ENCODE measurements around the gene DAGLA. TPM values are rescaled to one million over a fixed set of nuclear protein-coding genes. Genes with fewer than 3 reads are reported as not detected.

Gene DAGLA
- total RNA-seq, 1 experiment from 2014 or later: 3.1 TPM

- no peak for ATAC-seq
- ChIA-PET CTCF (interaction anchor here (0.6 to 4.8 kb wide), 8 partner anchors 14 to 89 kb away, joined by 4 to 26 read pairs (median 4); no protein-coding TSS in a partner anchor), POLR2A (no interaction called here)
- no peak for DNase-seq (ENCODE audit: low spot score)
- TF ChIP-seq MYBL2 (CRISPR knock-in tag; IDR thresholded peaks at IDR 0.05) (no peak), FOXP4 (CRISPR knock-in tag; IDR thresholded peaks at IDR 0.05) (no peak), OVOL2 (CRISPR knock-in tag; IDR thresholded peaks at IDR 0.05; ENCODE audit: borderline replicate concordance) (no peak), USF2 (CRISPR knock-in tag; IDR thresholded peaks at IDR 0.05) (no peak), STAT6 (CRISPR knock-in tag; conservative IDR thresholded peaks at IDR 0.05; ENCODE audit: low read depth) (no peak), ZNF423 (CRISPR knock-in tag; IDR thresholded peaks at IDR 0.05) (no peak), ELF4 (CRISPR knock-in tag; IDR thresholded peaks at IDR 0.05; ENCODE audit: low read depth) (no peak), PRRX2 (CRISPR knock-in tag; IDR thresholded peaks at IDR 0.05) (no peak), NFYB (CRISPR knock-in tag; conservative IDR thresholded peaks at IDR 0.05; ENCODE audit: low read depth) (no peak), ZNF317 (CRISPR knock-in tag; IDR thresholded peaks at IDR 0.05; ENCODE audit: borderline replicate concordance, low read depth) (no peak), PREB (CRISPR knock-in tag; IDR thresholded peaks at IDR 0.05; ENCODE audit: borderline replicate concordance) (no peak), RELA (CRISPR knock-in tag; IDR thresholded peaks at IDR 0.05; ENCODE audit: borderline replicate concordance) (no peak), ZNF416 (CRISPR knock-in tag; IDR thresholded peaks at IDR 0.05) (no peak)
- no peaks in the 10 kb centered on the region for H3K27me3 Mint-ChIP-seq (ENCODE audit: low read depth)
- no peak overlapping the region for H3K27ac Mint-ChIP-seq
- no peaks in the 10 kb centered on the region for H3K9me3 Mint-ChIP-seq
- H3K36me3 Mint-ChIP-seq: no peaks in the 10 kb centered on the region
- H3K4me3 Mint-ChIP-seq: no peak overlapping the region
- H3K4me1 Mint-ChIP-seq: peaks cover 21% of the 10 kb centered on the region
Observed at GRCh38 chr11:61688365-61689163, 8.4 kb downstream of the DAGLA start.

GRCh38 chr11:61689164-61689496 is 8.9 kb downstream of the DAGLA start:
- no peak for DNase-seq (ENCODE audit: low spot score)
- no peaks in the 10 kb centered on the region for H3K9me3 Mint-ChIP-seq
- H3K27ac Mint-ChIP-seq: no peak overlapping the region
- ChIA-PET CTCF (interaction anchor here (0.6 to 4.8 kb wide), 10 partner anchors 14 to 254 kb away, joined by 3 to 26 read pairs (median 4); no protein-coding TSS in a partner anchor), POLR2A (no interaction called here)
- H3K27me3 Mint-ChIP-seq (ENCODE audit: low read depth): no peaks in the 10 kb centered on the region
- ATAC-seq: no peak
- no peak overlapping the region for H3K4me3 Mint-ChIP-seq
- peaks cover 27% of the 10 kb centered on the region for H3K4me1 Mint-ChIP-seq
- no peaks in the 10 kb centered on the region for H3K36me3 Mint-ChIP-seq
- TF ChIP-seq ZNF532 (CRISPR knock-in tag; IDR thresholded peaks at IDR 0.05; ENCODE audit: borderline replicate concordance) (no peak), E2F1 (CRISPR knock-in tag; IDR thresholded peaks at IDR 0.05) (no peak), CDX4 (CRISPR knock-in tag; IDR thresholded peaks at IDR 0.05; ENCODE audit: borderline replicate concordance) (no peak), STAT6 (CRISPR knock-in tag; conservative IDR thresholded peaks at IDR 0.05; ENCODE audit: low read depth) (no peak), MAX (CRISPR knock-in tag; IDR thresholded peaks at IDR 0.05) (no peak)

All from WTC11 (cell line).